ENCODE results near the gene LSM10.

The LSM10 gene

DNA sequence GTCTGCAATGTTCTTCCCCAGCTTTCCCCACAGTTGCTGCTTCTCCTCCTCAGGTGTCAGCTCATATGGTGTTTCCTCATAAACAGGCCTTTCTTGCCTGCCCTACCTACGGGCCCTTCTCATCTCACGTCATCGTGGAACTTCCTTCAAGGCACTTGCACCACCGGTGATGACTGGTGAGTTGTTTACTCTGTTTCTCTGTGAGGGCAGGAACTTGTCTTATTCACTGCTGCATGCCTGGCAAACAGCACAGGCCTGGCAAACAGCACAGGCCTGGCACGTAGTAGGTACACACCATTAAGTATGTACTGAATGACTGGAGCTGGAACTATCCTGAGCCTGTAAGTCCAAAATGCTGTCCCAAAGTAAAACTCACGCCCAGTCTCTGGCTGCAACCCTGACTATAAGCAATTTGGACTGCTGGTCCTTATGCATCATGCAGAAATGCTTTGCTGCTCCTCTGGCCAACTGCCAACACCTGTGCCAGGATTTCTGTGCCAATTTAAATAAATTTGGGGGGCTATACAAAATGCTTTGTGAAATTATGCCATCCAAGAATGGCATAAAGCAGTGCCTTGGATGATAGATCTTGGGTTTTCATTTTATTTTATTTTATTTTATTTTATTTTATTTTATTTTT lies 37.7 kb downstream of the LSM10 start:
- in situ Hi-C loops (cut with HindIII; ENCODE audit: low sequenced_read_pairs) = no loop called here
- no peak overlapping the region for H3K4me3 ChIP-seq (ENCODE audit: low read depth, low read length)
- no peak for DNase-seq (ENCODE audit: low read depth, low spot score)
- TF ChIP-seq, protein P1, sequence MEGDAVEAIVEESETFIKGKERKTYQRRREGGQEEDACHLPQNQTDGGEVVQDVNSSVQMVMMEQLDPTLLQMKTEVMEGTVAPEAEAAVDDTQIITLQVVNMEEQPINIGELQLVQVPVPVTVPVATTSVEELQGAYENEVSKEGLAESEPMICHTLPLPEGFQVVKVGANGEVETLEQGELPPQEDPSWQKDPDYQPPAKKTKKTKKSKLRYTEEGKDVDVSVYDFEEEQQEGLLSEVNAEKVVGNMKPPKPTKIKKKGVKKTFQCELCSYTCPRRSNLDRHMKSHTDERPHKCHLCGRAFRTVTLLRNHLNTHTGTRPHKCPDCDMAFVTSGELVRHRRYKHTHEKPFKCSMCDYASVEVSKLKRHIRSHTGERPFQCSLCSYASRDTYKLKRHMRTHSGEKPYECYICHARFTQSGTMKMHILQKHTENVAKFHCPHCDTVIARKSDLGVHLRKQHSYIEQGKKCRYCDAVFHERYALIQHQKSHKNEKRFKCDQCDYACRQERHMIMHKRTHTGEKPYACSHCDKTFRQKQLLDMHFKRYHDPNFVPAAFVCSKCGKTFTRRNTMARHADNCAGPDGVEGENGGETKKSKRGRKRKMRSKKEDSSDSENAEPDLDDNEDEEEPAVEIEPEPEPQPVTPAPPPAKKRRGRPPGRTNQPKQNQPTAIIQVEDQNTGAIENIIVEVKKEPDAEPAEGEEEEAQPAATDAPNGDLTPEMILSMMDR (IDR thresholded peaks at IDR 0.05; ENCODE audit: low read depth, low read length) = no peak

DNA sequence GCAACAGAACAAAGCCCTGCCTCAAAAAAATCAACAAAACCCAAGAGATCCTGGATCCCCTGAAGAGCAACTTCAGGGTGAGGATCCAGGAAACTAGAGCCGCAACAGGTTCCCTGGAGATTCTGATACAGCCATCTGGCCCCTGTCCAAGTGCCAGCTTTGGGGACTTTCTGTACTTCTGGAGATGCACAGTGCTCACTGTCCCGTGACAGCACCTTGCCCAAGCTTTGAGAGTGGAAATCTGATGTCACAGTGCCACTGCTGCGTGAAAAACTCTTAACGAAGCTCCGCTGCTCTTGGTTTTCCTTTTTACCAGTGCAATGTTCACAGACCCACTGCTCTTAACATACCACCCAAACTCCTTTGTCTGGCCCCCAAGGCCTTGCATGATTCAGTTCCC lies 38.3 kb downstream of the LSM10 start:
- TF ChIP-seq, protein P1 (IDR thresholded peaks at IDR 0.05; ENCODE audit: low read depth, low read length) = no peak
- H3K4me3 ChIP-seq (ENCODE audit: low read depth, low read length) = no peak overlapping the region
- DNase-seq (ENCODE audit: low read depth, low spot score) = no peak
- in situ Hi-C loops (cut with HindIII; ENCODE audit: low sequenced_read_pairs) = no loop called here

DNA sequence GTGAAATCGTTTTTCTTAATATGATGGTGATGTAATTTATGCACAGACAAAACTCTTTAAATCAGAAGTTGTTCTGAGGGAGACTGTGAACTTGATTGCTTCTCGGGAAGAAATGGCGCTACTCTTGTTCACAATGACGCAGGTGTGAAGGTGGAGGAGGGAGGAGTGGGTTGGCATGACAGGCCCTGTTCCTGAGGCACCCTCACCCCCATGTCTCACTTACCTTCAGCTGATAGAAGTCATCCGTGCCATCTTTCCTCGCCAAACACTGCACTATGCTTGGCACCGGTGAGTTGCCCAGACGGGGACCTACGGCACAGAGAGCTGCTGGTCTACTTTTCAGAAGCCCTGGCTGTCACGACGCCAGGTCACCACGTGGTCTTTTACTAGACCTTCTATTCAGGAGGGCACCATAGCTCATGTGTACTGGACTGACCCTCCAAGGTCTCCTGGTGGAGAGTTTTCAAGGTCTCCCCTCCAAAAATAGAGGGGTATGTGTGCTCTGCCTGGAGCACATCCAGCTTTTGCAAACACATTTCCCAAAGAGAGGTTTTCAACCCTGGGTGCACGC lies 39.1 kb downstream of the LSM10 start:
- TF ChIP-seq, protein P1 (IDR thresholded peaks at IDR 0.05; ENCODE audit: low read depth, low read length) = no peak
- DNase-seq (ENCODE audit: low read depth, low spot score) = no peak
- in situ Hi-C loops (cut with HindIII; ENCODE audit: low sequenced_read_pairs) = no loop called here
- no peak overlapping the region for H3K4me3 ChIP-seq (ENCODE audit: low read depth, low read length)

DNA sequence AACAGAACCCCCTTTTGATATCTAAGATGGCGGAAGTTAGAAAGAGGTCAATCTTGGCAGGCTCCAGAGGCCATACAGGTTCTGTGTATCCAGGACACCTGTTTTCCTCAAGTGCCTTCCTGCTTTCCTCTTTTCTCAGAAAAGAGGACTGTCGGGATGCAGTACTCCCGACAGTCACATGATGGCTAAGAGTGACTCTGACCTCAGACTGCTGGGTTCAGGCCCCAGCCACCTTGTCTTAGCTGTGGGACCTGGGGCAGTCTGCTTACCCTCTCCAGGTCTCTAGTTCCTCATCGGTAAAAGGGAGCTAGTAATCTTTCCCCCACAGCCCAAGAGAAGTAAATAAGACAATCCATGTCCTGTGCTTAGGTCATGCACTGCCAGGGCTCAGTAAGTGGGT lies 41.9 kb downstream of the LSM10 start:
- no peak overlapping the region for H3K4me3 ChIP-seq (ENCODE audit: low read depth, low read length)
- no peak for DNase-seq (ENCODE audit: low read depth, low spot score)
- in situ Hi-C loops (cut with HindIII; ENCODE audit: low sequenced_read_pairs) = no loop called here
- TF ChIP-seq, protein P1 (IDR thresholded peaks at IDR 0.05; ENCODE audit: low read depth, low read length) = no peak

DNA sequence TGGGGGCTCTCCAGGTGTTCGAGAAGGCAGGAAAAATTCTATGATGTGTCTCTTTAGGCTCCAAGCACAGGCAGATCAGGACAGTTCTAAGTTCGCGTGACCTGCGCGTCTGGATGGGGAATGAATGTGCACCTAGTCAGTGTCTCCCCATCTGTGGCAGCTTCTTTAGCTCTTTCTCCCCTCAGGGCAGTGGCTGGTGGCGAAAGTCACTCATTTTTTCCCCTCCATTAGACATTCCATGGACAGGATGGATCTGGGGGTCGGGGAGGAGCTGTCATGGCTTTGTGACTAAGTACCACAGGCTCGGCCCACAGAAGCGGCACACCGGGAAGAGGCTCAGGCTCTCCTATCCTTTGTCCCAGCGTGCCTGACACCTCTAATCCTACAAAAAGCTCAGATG lies 43.2 kb downstream of the LSM10 start:
- no peak overlapping the region for H3K4me3 ChIP-seq (ENCODE audit: low read depth, low read length)
- TF ChIP-seq, protein P1 (IDR thresholded peaks at IDR 0.05; ENCODE audit: low read depth, low read length) = no peak
- in situ Hi-C loops (cut with HindIII; ENCODE audit: low sequenced_read_pairs) = no loop called here
- no peak for DNase-seq (ENCODE audit: low read depth, low spot score)

DNA sequence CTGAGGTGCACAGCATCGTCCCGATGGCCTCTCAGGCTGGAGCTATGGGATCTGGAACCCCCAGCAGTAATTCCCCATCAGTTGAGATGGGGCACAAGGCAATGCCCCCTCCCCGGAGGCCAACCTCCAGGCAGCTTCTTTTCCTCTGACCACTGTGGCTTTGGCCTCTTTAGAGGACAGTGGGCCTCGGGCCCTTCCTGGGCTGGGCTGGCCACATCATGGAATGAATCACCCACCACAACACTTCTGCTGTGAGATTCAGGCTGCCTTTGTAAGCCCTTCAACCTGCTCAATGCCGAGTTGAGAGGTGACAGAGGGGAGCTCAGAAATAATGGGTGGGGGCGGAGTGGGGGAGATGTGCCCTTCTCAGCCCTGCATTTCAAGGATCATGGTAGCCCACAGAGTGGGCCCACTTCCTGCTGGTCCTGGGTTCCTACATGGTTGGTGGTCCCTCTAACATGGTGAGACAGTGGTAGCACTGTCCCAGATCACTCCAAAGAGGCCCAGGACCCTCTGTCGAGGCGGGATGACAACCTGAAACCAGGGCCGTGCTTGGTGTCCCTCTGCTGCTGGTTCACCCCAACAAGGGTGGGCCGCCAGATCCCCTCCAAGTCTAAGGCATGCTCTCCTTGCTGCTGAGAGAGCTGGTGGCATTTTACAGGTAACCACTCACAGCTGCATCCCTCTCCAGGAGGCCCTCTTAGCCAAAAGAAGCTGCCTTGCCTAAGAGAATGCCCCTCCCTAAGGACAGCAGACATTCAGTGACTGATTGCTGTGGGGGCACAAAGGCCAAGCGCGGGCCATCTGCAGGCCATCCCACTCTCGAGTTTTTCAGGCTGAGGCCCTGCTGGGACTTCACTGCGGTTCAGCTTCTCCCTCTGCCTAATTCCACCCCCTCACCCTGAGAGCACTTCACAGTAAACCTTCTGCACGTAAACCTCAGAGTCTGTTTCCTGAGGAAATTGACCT lies 44.5 kb downstream of the LSM10 start:
- H3K4me3 ChIP-seq (ENCODE audit: low read depth, low read length) = no peak overlapping the region
- peak; percentile 79 for DNase-seq (ENCODE audit: low read depth, low spot score)
- TF ChIP-seq, protein P1 (IDR thresholded peaks at IDR 0.05; ENCODE audit: low read depth, low read length) = no peak
- in situ Hi-C loops (cut with HindIII; ENCODE audit: low sequenced_read_pairs) = no loop called here
